Measurements from ENCODE around the gene LCE1E. TPM values are rescaled to one million over a fixed set of nuclear protein-coding genes. Genes with fewer than 3 reads are reported as not detected.

The LCE1E gene
- total and polyA plus RNA-seq, 2 donors from 2014 or later = not detected

DNA sequence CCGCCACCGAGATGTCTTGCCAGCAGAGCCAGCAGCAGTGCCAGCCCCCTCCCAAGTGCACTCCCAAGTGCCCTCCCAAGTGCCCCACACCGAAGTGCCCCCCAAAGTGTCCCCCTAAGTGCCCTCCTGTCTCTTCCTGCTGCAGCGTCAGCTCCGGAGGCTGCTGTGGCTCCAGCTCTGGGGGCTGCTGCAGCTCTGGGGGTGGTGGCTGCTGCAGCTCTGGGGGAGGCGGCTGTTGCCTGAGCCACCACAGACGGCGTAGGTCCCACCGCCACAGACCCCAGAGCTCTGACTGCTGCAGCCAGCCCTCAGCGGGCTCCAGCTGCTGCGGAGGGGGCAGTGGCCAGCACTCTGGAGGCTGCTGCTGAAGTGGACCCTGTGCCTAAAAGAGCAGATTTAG is 9.7 kb upstream of the LCE1E start:
- Histone ChIP-seq H3K4me3 (ENCODE audit: low read length in 3 of 3) (no peak overlapping the region), H3K9me3 (ENCODE audit: control insufficient read depth in 2 of 3, insufficient read depth in 1 of 3, low read length in 3 of 3) (peaks cover 0 to 2% (median 0%) of the 10 kb centered on the region in 3 donors), H3K27ac (ENCODE audit: low read depth in 2 of 2, low read length in 2 of 2) (no peak overlapping the region), H3K36me3 (ENCODE audit: control insufficient read depth in 2 of 3, insufficient read depth in 3 of 3, low read length in 3 of 3) (no peaks in the 10 kb centered on the region), H3K4me1 (ENCODE audit: control insufficient read depth in 2 of 3, insufficient read depth in 2 of 3, low read depth in 1 of 3, low read length in 3 of 3) (no peaks in the 10 kb centered on the region), H3K9ac (ENCODE audit: low read length in 3 of 3) (no peak overlapping the region), H3K27me3 (ENCODE audit: control insufficient read depth, insufficient read depth, low read length) (no peaks in the 10 kb centered on the region)
- FAIRE-seq = no peak
- no peak for DNase-seq
- intact Hi-C loops (cut with DNase I) = no loop called here
- TF ChIP-seq CTCF (IDR thresholded peaks at IDR 0.05; ENCODE audit: borderline replicate concordance, extremely low read depth, insufficient read depth) = no peak

- no peak for FAIRE-seq
Measured at GRCh38 chr1:152777510-152778137, 8.4 kb upstream of the LCE1E start.

DNA sequence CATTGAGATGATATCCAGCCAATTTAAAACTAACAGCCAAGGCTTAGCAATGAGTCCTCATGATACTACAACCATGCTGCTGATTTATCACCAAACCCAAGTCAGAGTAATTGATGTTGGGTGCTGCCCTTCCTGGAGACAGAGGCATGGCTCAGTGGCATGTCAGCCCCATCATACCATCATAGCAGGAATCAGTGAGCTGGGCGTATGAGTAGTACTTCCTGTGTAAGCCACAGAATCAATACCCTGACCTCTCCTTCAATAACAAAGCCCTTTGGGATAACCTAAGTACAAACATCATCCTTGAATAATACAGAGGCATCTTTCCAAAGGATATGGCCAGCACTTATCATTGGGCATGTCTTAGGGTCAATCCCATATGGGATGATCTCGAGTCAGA is 3.0 kb upstream of the LCE1E start:
- Histone ChIP-seq H3K27me3 (ENCODE audit: control insufficient read depth, insufficient read depth, low read length) (no peaks in the 10 kb centered on the region), H3K4me1 (ENCODE audit: control insufficient read depth in 2 of 3, insufficient read depth in 2 of 3, low read depth in 1 of 3, low read length in 3 of 3) (no peaks in the 10 kb centered on the region), H3K9ac (ENCODE audit: low read length in 3 of 3) (no peak overlapping the region), H3K27ac (ENCODE audit: low read depth in 2 of 2, low read length in 2 of 2) (no peak overlapping the region), H3K4me3 (ENCODE audit: low read length in 3 of 3) (no peak overlapping the region), H3K36me3 (ENCODE audit: control insufficient read depth in 2 of 3, insufficient read depth in 3 of 3, low read length in 3 of 3) (no peaks in the 10 kb centered on the region), H3K9me3 (ENCODE audit: control insufficient read depth in 2 of 3, insufficient read depth in 1 of 3, low read length in 3 of 3) (no peaks in the 10 kb centered on the region)
- FAIRE-seq = no peak
- TF ChIP-seq CTCF (IDR thresholded peaks at IDR 0.05; ENCODE audit: borderline replicate concordance, extremely low read depth, insufficient read depth) = no peak
- intact Hi-C loops (cut with DNase I) = no loop called here
- no peak for DNase-seq

More at GRCh38 chr1:152777510-152778137, 8.4 kb upstream of the LCE1E start:
- Histone ChIP-seq H3K36me3 (ENCODE audit: control insufficient read depth in 2 of 3, insufficient read depth in 3 of 3, low read length in 3 of 3) (no peaks in the 10 kb centered on the region), H3K9me3 (ENCODE audit: control insufficient read depth in 2 of 3, insufficient read depth in 1 of 3, low read length in 3 of 3) (peaks cover 0 to 2% (median 0%) of the 10 kb centered on the region in 3 donors), H3K27ac (ENCODE audit: low read depth in 2 of 2, low read length in 2 of 2) (no peak overlapping the region), H3K27me3 (ENCODE audit: control insufficient read depth, insufficient read depth, low read length) (no peaks in the 10 kb centered on the region), H3K9ac (ENCODE audit: low read length in 3 of 3) (no peak overlapping the region), H3K4me1 (ENCODE audit: control insufficient read depth in 2 of 3, insufficient read depth in 2 of 3, low read depth in 1 of 3, low read length in 3 of 3) (no peaks in the 10 kb centered on the region), H3K4me3 (ENCODE audit: low read length in 3 of 3) (no peak overlapping the region)
- no peak for DNase-seq
- no peak for TF ChIP-seq CTCF (IDR thresholded peaks at IDR 0.05; ENCODE audit: borderline replicate concordance, extremely low read depth, insufficient read depth)
- intact Hi-C loops (cut with DNase I) = no loop called here

DNA sequence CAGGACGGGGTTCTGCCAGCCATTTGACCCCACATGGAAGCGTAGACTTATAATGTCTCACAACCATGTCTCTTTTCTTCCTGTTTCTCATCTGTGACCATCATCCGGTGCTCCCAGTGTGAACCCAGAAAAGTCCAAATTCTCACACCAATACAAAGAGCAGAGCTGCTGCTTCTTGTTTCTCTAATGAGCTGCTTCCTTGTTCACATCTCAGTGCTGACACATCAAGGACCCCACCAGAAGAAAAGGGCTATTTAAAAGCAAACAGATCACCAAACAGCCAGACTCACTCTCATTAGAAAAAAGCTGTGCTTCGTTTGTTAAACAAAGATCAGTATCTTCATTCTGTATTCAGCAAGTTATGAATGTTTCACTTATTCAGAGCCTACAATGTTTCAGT is 9.6 kb downstream of the LCE1E start:
- FAIRE-seq = no peak
- Histone ChIP-seq H3K9me3 (ENCODE audit: control insufficient read depth in 2 of 3, insufficient read depth in 1 of 3, low read length in 3 of 3) (no peaks in the 10 kb centered on the region), H3K27ac (ENCODE audit: low read depth in 2 of 2, low read length in 2 of 2) (no peak overlapping the region), H3K4me1 (ENCODE audit: control insufficient read depth in 2 of 3, insufficient read depth in 2 of 3, low read depth in 1 of 3, low read length in 3 of 3) (no peaks in the 10 kb centered on the region), H3K4me3 (ENCODE audit: low read length in 3 of 3) (no peak overlapping the region), H3K36me3 (ENCODE audit: control insufficient read depth in 2 of 3, insufficient read depth in 3 of 3, low read length in 3 of 3) (no peaks in the 10 kb centered on the region), H3K27me3 (ENCODE audit: control insufficient read depth, insufficient read depth, low read length) (no peaks in the 10 kb centered on the region), H3K9ac (ENCODE audit: low read length in 3 of 3) (no peak overlapping the region)
- TF ChIP-seq CTCF (IDR thresholded peaks at IDR 0.05; ENCODE audit: borderline replicate concordance, extremely low read depth, insufficient read depth) = no peak
- no peak for DNase-seq
- intact Hi-C loops (cut with DNase I) = no loop called here

All from kidney (tissue), 14 donors.